HepG2 (cell line): ENCODE measurements around the gene C9. TPM values are rescaled to one million over a fixed set of nuclear protein-coding genes. Genes with fewer than 3 reads are reported as not detected.

Source experiments
- ATAC-seq: fragments of 200-7000 bp; cut with Tn5 transposase; 3 replicates; pipeline ENCODE4 v1.9.1; 2020; ENCODE audit warnings: mild to moderate bottlenecking, moderate library complexity
- BruUV-seq: library from RNA; stranded (reverse); fragments of 400-500 nt; replicated peaks from 2 replicates; lab custom pipeline; 2021; lab: Mats Ljungman, UMichigan
- CTCF ChIA-PET: fragments of 300-600 bp; formaldehyde crosslinking; extraction: SDS; loops from one replicate; lab custom pipeline; 2021; ENCODE audit warnings: low total read pairs, inconsistent platforms, low intra/inter-chr PET ratio; lab: Yijun Ruan, JAX
- POLR2A ChIA-PET: fragments of 350-600 bp; sonication (Branson Sonifier 250); formaldehyde crosslinking; loops from one replicate; lab custom pipeline; 2020; ENCODE audit warnings: antibody characterized with exemption, inconsistent platforms; lab: Yijun Ruan, JAX
- DNase-seq: peaks from one replicate; pipeline ENCODE4 v3.0.0-alpha.2; 2015; ENCODE audit warnings: low spot score
- FAIRE-seq: peaks from 3 replicates; lab custom pipeline; 2011; peaks lifted over from hg19 to GRCh38; lab: Jason Lieb, UNC
- H2AFZ ChIP-seq: one replicate; pipeline ENCODE4 v1.6.1; 2011; ENCODE audit warnings: low read length, inconsistent platforms
- H3K27ac ChIP-seq: fragments of 300-600 bp; 3 replicates; pipeline ENCODE4 v1.8.0; 2011; ENCODE audit warnings: mixed run types, mild to moderate bottlenecking, mixed read lengths, low read length, inconsistent platforms; ENCODE audit not compliant: insufficient read depth; ENCODE audit errors: extremely low read length
- H3K27me3 ChIP-seq, 2 experiments: fragments of 200-600 bp in 1 of 2; 2 replicates in 1 of 2; 3 replicates in 1 of 2; pipeline versions ENCODE4 v1.6.0 to v1.8.0; 2011; ENCODE audit warnings: low read length in 2 of 2, mild to moderate bottlenecking in 2 of 2, moderate library complexity in 2 of 2, inconsistent platforms in 1 of 2; ENCODE audit not compliant: insufficient read depth in 2 of 2, control insufficient read depth in 1 of 2
- H3K36me3 ChIP-seq, 2 experiments: fragments of 200-600 bp in 1 of 2; replicated peaks in 1 of 2; 2 replicates in 1 of 2; 3 replicates in 1 of 2; pipeline versions ENCODE4 v1.5.1 to v1.8.0; 2011; ENCODE audit warnings: low read length in 2 of 2, inconsistent platforms in 1 of 2; ENCODE audit not compliant: insufficient read depth in 2 of 2, control insufficient read depth in 1 of 2
- H3K4me1 ChIP-seq: 2 replicates; pipeline ENCODE4 v1.5.1; 2012; ENCODE audit warnings: low read length, inconsistent platforms; ENCODE audit not compliant: insufficient read depth
- H3K4me2 ChIP-seq: 2 replicates; pipeline ENCODE4 v1.6.0; 2011; ENCODE audit warnings: low read depth, low read length, inconsistent platforms
- H3K4me3 ChIP-seq, 3 experiments: fragments of 200-600 bp in 1 of 3; sonication (generic), shearing (Covaris generic) in 1 of 3; replicated peaks in 1 of 3; 2 replicates each; pipeline ENCODE4 v1.5.1; 2011 to 2016; ENCODE audit warnings: low read length in 3 of 3, inconsistent platforms in 2 of 3, low read depth in 2 of 3, mild to moderate bottlenecking in 2 of 3, control low read depth in 1 of 3, mixed read lengths in 1 of 3; ENCODE audit not compliant: insufficient read depth in 1 of 3
- H3K79me2 ChIP-seq: one replicate; pipeline ENCODE4 v1.6.1; 2011; ENCODE audit warnings: low read length, inconsistent platforms; ENCODE audit not compliant: insufficient read depth
- H3K9ac ChIP-seq: 2 replicates; pipeline ENCODE4 v1.6.0; 2011; ENCODE audit warnings: mild to moderate bottlenecking, low read depth, low read length, inconsistent platforms; ENCODE audit not compliant: insufficient read depth
- H3K9me3 ChIP-seq: 2 replicates; pipeline ENCODE4 v1.5.1; 2012; ENCODE audit warnings: mild to moderate bottlenecking, low read length
- H4K20me1 ChIP-seq: 2 replicates; pipeline ENCODE4 v1.6.0; 2011; ENCODE audit warnings: inconsistent platforms, mild to moderate bottlenecking, low read length, moderate library complexity; ENCODE audit not compliant: insufficient read depth
- SATB2 ChIP-seq: sonication (generic); formaldehyde crosslinking; IDR thresholded peaks from 2 replicates; pipeline ENCODE4 v1.5.0; 2020; ENCODE audit warnings: missing genetic modification reagents
- SNAPC4 ChIP-seq: sonication (generic); formaldehyde crosslinking; IDR thresholded peaks from 2 replicates; pipeline ENCODE4 v1.4.0; 2020; ENCODE audit warnings: mild to moderate bottlenecking, missing genetic modification reagents
- TAF15 ChIP-seq: fragments of 200-400 bp; formaldehyde crosslinking; IDR thresholded peaks from one replicate; pipeline ENCODE4 v1.6.1; 2018; ENCODE audit warnings: mild to moderate bottlenecking, low read depth, low read length; ENCODE audit not compliant: poor library complexity, severe bottlenecking
- TBX2 ChIP-seq: sonication (generic); formaldehyde crosslinking; IDR thresholded peaks from 2 replicates; pipeline ENCODE4 v1.5.0; 2020; ENCODE audit warnings: missing genetic modification reagents, mild to moderate bottlenecking, borderline replicate concordance
- ZBTB26 ChIP-seq: IDR thresholded peaks from 2 replicates; pipeline ENCODE4 v1.6.1; 2016; ENCODE audit warnings: missing compliant biosample characterization, missing genetic modification reagents, borderline replicate concordance
- ZNF12 ChIP-seq: sonication (generic); formaldehyde crosslinking; IDR thresholded peaks from 2 replicates; pipeline ENCODE4 v1.5.0; 2020; ENCODE audit warnings: missing genetic modification reagents
- ZNF251 ChIP-seq: sonication (generic); formaldehyde crosslinking; IDR thresholded peaks from 2 replicates; pipeline ENCODE4 v1.9.0; 2021; ENCODE audit warnings: mild to moderate bottlenecking, missing genetic modification reagents
- ZNF782 ChIP-seq: sonication (generic); formaldehyde crosslinking; IDR thresholded peaks from 2 replicates; pipeline ENCODE4 v1.4.0; 2020; ENCODE audit warnings: missing genetic modification reagents, mild to moderate bottlenecking, borderline replicate concordance
- WGBS: methylation state at CpG from one replicate; pipeline ENCODE4 v1.1.6; 2017; ENCODE audit warnings: low lambda C conversion rate; 5-methylcytosine and 5-hydroxymethylcytosine counted together
- in situ Hi-C: cut with HindIII; loops from 2 replicates; pipeline ENCODE4 v1.10.0; 2017; ENCODE audit warnings: low pct_unique_long_range_greater_than_20kb; ENCODE audit not compliant: extremely low pct_ligation_motif_present
- intact Hi-C: fragments of 100-400 bp; cut with micrococcal nuclease; formaldehyde crosslinking; loops from one replicate; pipeline ENCODE4 v1.10.0; 2022; ENCODE audit not compliant: unreplicated experiment
- polyA plus RNA-seq, 8 experiments: library from polyadenylated mRNA; depleted of rRNA in 3 of 8; stranded (reverse) in 7 of 8; unstranded in 1 of 8; fragments of >200 nt; fragmentation: Illumina TruSeq in 4 of 8; extraction: Trizol in 4 of 8; gene quantifications; 2 replicates each; pipeline versions ENCODE4 v1.2.1 to v1.2.3, GENCODE V29; 2011 to 2016; ENCODE audit warnings: low read depth in 4 of 8, missing spikeins in 1 of 8, mixed read lengths in 1 of 8; ENCODE audit not compliant: insufficient read depth in 1 of 8
- total RNA-seq, 5 experiments: library from RNA; depleted of rRNA; stranded (reverse); fragments of >200 nt; fragmentation: Illumina TruSeq; extraction: Trizol; gene quantifications; 2 replicates each; pipeline ENCODE4 v1.2.3, GENCODE V29; 2016; ENCODE audit warnings: low read depth in 1 of 5

C9 gene
- total and polyA plus RNA-seq, 2 of the 13 experiments (the other 11 are each of a cell fraction or from before 2014, with no cell fraction given), result not detected

- H3K4me1 ChIP-seq, result no peaks in the 10 kb centered on the region
- BruUV-seq, result no TSS peak
- FAIRE-seq (no peak), ATAC-seq (no peak), DNase-seq (no peak)
- H3K27ac ChIP-seq, result no peak overlapping the region
- H2AFZ ChIP-seq, result no peak overlapping the region
- ChIA-PET POLR2A (no interaction called here), CTCF (no interaction called here)
- no peaks in the 10 kb centered on the region for H4K20me1 ChIP-seq
- no peak overlapping the region for H3K4me2 ChIP-seq
- in situ Hi-C loops (no loop called here), intact Hi-C loops (no loop called here)
- H3K36me3 ChIP-seq, result no peaks in the 10 kb centered on the region
- H3K4me3 ChIP-seq, result no peak overlapping the region
- TF ChIP-seq SATB2 (CRISPR knock-in tag) (no peak), ZNF251 (CRISPR knock-in tag) (no peak), ZNF782 (CRISPR knock-in tag) (no peak), ZBTB26 (no peak), TBX2 (CRISPR knock-in tag) (no peak), SNAPC4 (CRISPR knock-in tag) (no peak), ZNF12 (CRISPR knock-in tag) (no peak), TAF15 (no peak)
- 33% methylated on average over 1 of the region's 1 CpG for WGBS
- H3K79me2 ChIP-seq, result no peaks in the 10 kb centered on the region
- no peaks in the 10 kb centered on the region for H3K27me3 ChIP-seq
- H3K9ac ChIP-seq, result no peak overlapping the region
- no peaks in the 10 kb centered on the region for H3K9me3 ChIP-seq
These were observed 115.2 kb downstream of the C9 start for GRCh38 chr5:39249069-39249468.
